ENCODE results near the gene RPL36A. TPM values are rescaled to one million over a fixed set of nuclear protein-coding genes. Genes with fewer than 3 reads are reported as not detected.

RPL36A gene
- 1,436 TPM for polyA plus RNA-seq (ENCODE audit: insufficient read length)

DNA sequence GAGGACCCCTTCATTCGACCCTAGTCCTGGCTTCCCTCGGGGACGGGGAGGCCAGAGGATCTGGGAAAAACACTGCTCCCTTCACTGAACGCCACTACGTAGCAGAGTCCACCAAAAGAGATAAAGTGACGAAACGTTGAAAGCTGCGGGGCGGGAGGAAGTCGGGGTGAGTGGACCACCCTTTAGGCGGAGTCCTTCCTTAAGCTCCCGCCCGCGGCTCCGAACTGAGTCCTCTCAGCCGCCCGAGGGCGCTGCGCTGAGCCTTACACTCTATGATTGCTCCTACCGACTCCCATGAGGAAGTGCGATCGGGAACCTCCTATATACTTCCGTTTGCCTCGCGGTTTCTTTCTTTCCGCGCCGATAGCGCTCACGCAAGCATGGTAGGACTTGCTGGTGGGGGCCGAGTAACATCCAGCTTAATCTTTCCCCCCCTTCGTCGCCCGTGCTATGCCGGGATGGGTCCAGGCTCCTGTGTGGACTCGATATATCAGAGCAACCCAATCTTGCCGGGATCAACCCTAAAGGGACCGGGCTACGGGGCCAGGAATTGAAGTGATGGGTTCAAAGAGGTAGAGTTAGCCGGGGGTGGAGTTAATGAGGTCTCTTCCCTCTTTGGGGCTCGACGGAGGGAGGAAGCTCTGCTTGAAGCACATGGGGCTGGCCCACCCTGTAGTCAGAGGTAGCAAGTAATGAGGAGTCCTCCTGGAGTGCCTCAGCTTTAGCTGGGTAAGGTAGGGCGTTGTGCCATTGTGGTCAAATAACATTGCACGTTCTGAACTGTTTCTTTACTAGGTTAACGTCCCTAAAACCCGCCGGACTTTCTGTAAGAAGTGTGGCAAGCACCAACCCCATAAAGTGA, at the start of gene RPL36A:
Gene RPL36A (plus strand): TSS at position 348 of the 862 bp plus-strand sequence. CDS start 33 bp downstream, at position 381.
- DNase-seq (ENCODE audit: low read depth) = peak; percentile 77

DNA sequence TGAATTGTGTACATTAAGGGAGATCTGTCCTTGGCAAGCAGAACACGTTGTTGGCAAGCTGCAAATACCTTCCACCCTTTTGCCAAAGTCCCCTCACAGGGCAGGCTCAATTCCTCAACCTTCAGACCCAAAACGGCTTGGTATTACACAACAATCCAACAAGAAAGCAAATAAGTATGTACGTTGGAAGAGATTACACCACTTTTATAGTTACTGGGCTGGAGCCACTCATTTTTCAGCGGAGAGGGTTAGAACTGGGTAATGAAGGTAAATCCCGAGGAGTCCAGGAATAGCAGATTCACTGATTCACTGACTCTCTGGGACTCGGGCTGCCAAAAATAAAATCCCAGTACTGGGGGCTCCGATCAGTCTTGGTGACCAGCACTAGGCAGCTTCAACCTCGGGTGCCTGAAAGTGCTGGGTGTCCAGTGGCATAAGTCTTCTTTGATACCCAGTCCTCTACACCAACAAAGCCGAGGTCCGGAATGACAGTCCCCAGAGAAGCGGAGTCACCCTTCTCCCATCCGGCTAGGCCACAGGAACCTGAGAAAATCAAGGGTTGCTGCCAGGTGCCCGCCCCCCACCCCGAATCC, 42.9 kb upstream of the RPL36A start:
- no peak for DNase-seq (ENCODE audit: low read depth)

DNA sequence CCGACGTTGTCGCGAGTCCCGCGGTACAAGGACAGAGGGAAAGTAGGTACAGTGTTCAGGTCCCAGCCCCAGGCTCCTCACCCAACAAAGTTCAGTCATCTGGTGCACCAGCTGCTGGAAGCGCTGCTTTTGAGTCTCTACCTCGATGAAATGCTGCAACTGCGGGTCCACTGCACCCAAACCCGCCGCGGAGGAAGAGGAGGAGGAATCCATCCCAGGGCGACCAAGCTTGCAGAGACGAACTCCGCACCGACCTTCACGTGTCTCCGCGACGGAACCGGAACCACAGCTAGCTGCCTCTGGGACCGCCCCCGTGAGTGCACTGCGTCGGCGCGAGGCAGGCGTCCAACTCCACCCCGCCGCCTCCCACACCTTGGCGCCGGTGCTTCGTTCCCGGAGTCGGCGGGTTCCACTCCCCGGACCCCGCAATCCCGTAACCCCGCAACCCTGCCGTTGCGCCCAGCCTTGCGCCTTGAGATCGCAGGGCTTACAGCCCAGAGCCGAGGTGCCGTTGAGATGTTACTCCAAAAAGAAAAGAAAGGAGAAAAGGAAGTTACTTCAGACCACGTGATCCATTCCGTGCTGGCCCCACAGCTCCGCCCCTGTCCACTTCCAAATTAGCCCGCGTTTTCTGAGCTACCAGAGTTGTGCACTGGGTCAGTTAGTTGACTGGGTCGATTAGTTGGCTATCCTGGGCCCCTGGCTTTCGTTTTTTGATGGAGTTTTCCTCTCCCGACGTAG, 42.2 kb upstream of the RPL36A start, which contains the start of gene TIMM8A:
Gene TIMM8A (minus strand): TSS at position 291 of the 741 bp plus-strand sequence. CDS start 78 bp downstream, at position 213.
- DNase-seq (ENCODE audit: low read depth) = peak; percentile 36

DNA sequence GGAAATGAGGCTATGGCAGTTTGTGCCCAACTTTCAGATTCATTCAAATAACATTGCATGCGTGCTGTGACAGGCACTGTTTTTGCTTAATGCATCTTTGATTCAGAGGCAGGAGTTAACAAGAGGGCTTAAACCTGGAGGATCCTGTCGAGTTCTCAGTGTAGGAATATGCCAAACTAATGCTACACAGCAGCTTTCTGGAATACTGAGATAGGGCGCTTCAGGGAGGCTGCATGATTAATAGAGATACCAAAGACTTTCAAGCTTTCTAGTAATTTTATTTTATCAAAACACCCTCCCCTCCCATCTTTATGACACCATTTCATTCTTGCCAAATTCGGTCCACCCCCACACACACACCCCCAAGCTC, 41.6 kb upstream of the RPL36A start:
- no peak for DNase-seq (ENCODE audit: low read depth)

DNA sequence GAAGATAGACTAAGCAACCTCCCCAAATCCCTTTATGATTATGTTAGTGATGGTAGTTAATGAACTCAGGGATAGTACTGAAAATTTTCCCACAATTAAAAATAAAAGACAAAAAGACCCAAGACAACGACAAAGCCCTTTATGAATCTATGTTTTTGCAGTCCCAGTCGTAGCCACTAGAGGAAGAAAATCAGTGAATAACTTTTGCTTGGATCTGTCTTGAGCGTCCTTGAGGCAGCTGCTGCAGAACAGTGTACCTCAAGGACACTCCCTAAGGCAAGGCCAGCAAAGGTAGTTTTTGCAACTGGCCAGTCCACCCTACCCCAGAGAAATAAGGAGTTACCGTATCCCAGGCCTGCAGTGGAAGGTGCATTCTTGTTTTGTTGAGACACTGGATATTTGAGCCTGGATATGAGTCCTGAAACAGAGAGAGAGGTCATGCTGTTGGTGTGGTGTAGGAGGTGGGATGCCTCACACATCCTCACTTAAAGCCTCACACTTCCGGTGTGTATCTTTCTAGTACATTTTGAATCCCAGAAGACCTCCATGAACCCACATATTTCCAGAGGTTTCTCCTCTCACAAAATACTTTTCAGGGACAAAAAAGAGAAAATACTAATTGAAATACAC, 33.5 kb upstream of the RPL36A start:
- DNase-seq (ENCODE audit: low read depth) = no peak

DNA sequence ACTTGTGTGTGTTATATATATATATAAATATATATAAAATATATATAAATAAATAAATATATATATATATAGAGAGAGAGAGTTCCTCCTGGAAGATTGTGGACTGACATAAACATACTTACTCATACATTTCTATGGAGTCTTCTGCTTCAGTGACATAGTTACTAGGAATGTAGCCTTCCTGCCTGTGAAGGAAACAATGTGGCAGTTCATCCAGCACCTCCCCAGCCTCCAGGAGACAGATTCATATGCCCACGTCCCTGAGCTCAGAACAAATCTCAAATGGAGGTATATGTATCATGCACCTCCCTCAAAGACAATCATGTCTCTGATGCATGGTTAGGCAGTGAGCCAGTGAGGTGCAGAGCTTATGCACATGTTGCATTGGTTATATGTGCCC, 30.8 kb upstream of the RPL36A start:
- no peak for DNase-seq (ENCODE audit: low read depth)

DNA sequence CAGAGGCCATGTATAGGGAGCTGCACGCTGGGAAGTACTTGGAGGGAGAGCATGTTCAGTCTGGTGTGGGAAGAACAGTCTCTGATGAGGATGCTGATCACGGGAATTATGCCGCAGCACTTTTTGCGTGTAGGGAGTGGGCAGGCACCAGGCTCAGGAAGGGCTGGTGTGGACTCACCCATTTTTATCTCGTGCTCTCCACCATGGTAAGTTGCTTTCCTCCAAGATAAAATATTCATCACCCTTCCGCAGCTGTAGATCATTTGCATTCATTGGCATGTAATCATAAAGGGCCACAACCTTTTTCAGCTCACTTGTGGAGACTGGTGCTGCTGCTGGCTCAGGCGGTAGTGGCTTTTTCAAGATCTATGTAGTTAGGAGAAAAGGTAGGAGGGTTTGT, 30.4 kb upstream of the RPL36A start:
- DNase-seq (ENCODE audit: low read depth) = no peak

DNA sequence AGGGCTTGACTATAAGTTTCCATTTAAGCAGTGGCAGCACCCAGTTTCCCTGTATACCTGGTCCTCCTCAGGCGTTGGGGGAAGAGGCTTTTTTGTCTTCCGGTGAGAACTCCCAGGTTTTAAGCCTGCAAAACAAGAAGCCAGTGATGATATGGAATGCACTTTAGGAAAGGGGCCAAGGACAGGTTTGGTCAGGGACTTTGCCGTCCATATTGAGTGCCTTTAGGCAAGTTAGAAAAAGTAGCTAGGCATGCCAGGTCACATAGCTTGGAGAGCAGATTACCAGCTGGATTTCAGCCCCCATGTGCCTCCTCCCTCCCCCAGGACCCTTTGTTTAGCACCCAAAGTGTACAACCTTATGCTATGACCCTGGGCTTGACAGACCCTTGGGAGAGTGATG, 28.7 kb upstream of the RPL36A start:
- DNase-seq (ENCODE audit: low read depth) = no peak

DNA sequence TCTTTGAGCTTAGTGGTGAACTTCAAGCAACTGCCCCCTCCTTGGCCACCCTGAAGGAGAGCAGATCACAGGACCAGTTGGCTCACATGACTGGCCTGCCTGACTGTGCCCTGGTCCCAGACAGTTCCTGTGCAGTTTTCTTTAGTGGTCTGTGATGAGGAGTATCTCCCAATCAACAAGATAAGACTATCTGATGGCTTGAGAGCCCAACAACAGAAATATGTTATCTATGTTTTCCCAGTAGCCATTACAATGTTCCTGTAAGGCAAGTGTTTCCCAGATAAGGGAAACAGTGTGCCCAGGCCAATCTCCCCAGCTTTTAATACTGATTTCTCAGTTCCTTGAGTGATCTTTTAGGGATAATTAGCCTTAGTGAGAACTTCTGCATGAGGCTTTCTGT, 28.1 kb upstream of the RPL36A start:
- DNase-seq (ENCODE audit: low read depth) = no peak

DNA sequence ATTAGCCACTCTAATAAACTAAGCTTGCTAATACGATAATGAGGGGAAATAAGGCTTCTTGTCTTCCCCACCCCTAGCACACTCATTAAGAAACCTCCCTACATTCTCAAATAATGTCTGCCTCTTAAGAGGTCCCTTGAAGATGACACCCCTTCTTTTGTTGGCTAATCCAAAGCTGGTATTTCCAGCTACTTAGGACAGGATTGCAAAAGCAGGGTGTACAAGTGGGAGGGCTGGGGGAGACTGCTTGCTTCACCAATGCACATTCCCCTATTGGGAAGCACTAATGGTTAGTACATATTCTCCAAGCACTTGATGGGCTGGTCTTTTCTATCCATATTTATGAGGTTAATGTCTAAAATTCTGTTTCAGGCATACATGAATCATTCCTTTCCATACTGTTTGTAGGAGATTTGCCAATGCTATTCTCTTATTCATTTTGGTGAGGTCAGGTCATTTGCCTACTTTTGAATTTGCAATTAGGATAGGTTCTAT, 25.5 kb upstream of the RPL36A start:
- DNase-seq (ENCODE audit: low read depth) = no peak

DNA sequence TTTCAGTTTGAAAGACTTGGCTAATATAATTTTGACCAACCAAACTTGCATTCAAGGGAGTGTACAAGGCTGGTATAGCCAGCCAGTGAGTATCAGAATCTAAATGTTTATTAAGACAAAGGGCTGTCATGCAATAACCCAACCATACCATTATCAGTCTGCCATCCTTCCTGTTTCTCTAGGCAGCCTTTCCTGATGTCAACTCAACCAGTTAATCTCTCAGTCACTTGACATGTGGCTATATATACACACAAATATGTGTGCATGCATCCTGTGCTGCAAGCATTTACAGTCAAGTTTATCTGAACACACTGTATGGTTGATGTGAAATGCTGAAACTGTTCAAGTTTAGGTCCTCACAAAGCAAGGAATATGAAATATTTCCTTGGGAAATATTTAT, 22.0 kb upstream of the RPL36A start:
- no peak for DNase-seq (ENCODE audit: low read depth)

DNA sequence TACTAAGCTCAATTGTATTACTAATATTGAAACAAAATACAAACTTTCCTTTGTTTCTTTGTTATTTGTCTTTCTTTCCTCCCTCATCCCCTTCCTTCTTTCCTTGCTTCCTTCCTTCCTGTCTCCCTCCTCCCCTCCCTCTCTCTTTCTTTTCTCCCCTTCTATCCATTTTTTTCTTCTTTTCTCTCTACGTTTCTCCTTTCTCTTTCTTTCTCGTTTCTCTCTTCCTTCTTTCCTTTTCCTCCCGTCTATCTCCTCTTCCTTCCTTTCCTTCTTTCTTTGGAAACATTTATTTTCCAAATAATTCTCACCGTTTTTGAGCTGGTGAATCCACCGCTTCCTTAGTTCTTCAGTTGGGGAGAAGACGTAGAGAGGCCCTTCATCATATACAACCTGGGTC, 21.1 kb upstream of the RPL36A start:
- no peak for DNase-seq (ENCODE audit: low read depth)

DNA sequence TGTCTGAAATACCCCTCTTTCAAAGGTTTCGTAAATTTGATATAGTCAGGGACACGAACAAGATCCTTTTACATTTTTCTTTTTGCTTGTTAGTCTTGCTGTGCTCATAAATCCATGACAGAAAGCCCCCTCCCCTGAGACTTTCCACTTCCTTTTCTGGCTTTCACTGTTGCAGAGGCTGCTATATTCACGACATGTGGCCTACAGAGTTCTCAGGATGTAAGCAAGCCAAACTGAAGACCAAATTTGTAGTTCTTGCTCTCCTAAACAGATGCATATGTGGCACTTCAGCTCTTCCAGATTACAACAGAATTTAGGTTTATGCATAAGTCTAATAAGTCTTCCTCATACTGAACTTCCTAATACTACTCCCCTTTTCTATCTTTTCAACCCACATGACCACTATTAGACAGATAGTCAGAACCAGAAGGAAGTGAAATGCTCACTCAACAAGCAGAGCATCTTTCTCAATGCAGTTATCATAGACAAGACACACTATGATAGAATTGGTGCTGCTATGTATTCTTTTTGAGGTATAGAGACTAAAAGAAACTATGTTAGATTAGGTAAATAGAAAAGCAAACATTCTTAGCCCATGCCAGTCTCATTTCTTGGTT, 19.8 kb upstream of the RPL36A start:
- no peak for DNase-seq (ENCODE audit: low read depth)

DNA sequence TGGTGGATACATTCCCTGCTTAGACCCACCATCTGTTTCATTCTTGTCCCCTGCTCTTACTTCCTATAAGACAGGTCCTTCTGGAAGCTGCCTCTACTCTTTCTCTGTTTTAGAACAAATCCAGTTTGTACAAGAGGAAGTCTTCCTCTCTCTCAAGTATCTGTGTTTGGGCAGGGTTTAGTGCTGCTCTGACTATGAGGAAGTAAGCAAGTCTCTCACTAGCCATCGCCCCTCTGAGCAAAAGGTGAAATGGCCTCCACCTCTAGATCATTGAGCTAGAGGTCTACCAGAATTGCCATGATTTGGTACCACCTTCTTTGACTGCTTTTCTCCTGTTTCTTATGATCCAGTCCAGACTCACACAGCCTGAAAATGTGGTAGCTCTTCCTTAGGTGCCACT, 13.3 kb upstream of the RPL36A start:
- DNase-seq (ENCODE audit: low read depth) = no peak

DNA sequence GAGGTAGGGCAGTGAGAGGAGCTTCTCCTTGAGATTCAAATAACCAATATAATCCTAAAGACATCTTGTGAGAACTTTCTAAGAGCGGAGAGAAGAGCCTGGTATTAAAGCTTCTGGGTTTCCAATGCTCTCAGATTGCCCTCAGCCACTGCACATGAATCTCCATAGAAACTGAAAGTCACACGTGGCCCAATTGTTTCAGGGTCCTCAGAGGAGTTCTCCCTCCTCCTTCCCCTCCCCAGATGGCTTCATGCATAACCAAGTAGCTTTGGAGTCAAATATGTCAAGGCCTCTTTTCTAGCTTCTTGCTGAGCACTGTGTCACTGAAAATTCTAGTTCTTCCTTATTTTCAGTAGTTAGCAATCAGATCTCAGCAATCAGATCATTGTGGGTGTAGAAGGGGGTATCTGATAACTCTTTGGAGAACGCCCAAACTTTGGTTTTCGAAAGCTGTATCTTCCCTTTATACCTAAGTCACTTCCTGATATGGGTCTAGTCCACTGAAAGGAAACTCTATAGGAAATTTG, 7.1 kb upstream of the RPL36A start:
- DNase-seq (ENCODE audit: low read depth) = no peak

DNA sequence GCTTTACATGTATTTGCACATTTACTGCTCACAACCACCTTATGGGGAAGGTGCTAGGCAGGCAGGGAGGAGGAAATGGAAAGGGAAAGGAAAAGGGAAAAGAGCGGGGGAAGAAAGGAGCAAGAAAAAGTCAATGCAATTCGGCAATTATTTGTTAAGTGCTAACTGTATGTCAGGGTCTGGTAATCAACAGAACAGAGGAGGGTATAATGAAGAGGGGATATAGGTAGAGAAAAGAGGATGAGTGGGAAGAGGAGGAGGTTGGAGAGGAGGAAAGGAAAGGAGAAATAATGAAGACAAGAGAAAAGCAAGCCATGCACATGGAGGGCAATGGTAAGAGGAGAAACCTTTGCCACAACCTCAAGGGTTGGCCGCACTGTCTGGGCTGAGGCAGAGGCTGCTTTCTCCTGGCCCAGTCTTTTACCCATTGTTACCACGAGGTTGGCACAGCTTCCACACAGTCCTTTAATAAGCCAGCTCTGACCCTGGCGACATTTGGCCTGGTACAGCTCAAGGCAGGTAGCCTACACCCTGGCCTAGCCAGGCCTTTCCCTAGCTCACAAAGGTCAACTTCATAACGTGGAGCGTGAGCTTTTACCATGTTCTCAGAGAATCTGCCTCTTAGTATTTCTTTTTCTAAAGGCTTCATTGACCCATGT, 5.7 kb upstream of the RPL36A start:
- no peak for DNase-seq (ENCODE audit: low read depth)

DNA sequence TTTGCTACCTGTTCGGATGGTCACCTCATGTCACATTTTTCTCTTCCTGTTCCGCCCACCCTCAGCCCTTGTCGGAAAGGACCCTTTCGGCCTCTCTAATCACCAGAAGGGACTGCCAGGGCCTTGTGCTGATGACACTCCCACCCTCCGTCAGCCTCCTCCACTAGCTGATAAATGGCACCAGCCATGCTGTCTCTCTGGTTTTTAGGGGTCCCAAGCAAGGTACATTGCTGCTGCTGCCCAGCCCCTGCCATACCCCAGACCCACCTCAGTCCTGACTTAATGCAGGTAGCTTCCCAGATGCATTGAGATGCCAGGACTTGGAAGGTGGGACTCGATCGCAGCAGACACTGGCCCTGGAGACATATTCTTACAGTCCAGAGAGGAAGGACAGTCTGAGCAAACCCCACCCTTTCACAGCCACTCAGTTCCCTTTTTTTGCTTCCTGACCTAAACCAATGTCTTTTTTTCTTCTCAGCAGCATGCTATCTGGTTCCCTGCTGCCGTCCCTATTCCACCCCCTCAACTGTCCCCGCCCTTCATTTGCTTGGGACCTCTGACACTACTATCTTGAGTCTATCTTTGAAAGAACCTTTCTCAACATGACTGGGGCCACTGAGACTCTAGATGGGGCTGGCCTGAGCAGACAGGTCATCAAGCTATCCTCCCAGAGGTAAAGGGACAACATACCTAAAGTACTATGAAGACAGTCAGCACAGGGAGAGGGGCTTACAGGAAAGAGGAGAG, 4.8 kb upstream of the RPL36A start, which contains the start of gene BTK:
Gene BTK (minus strand): TSS at position 397 of the 747 bp plus-strand sequence. CDS start 10,907 bp downstream, outside the sequence.
- no peak for DNase-seq (ENCODE audit: low read depth)

DNA sequence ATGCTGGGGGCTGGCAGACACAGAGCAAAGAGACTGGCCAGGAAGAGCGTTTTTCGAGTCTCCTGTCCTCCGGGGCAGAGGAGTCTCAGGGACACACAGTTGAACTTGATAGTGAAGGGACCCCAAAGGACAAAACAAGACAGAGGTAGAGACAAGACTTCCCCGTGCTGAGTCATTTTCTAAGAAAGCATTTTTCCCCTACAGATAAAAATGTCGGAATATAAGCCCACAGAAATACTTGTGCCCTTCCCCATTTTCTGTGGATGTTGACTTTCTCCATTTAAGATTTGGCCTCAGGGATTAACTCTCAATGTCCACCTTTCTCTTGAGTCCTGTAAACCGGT, 4.3 kb upstream of the RPL36A start:
- no peak for DNase-seq (ENCODE audit: low read depth)

DNA sequence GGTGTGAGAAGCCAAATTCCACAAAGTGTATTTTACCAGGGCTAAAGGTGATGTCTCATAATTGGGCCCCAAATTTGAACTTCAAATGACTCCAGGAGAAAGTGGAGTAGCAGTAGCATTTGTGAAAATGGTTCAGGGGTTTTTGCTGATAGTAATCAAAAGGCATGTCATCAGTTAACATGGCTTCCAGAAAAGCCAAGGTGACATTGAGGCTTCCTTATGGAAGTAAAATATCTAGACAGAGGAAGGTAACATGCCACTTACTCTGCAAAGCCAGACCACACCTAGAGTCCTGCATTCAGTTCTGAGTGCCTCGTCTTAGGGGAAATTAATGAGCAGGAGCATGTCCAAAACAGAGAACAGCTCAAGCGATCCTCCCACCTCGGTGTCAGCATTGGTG, 2.2 kb upstream of the RPL36A start:
- DNase-seq (ENCODE audit: low read depth) = no peak

DNA sequence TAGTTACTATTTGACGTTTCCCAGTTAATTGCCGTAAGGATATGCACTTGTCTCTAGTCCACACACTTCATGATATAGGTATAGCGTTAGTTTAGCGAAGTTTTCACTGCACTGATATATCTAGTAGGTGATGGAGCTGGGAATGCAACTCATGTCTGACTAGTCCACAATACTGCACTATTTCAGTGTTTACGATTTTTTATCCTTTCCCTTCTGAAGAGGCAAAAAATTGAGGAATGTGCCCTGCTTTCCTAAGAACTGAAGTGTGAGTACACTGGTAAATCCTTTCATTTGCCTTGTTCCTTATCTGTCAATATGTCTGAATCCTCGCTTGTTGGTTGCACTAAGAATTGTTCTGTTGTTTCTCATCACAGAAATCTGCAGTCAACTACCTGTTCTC, 1.0 kb downstream of the RPL36A start:
- no peak for DNase-seq (ENCODE audit: low read depth)
